DMS53 treated with DMSO at 0.1 percent for 48 hours (cell line): ENCODE measurements around the gene SHROOM3.

Experiments used
- DNase-seq: peaks from one replicate; lab custom pipeline; 2025; ENCODE audit not compliant: unreplicated experiment; lab: John Stamatoyannopoulos, UW

Gene SHROOM3

GRCh38 chr4:76762137-76763130, 327.4 kb downstream of the SHROOM3 start:
- no peak for DNase-seq

GRCh38 chr4:76764251-76764650, 329.2 kb downstream of the SHROOM3 start:
- no peak for DNase-seq

GRCh38 chr4:76765473-76766183, 330.6 kb downstream of the SHROOM3 start:
- no peak for DNase-seq

- DNase-seq: no peak
Measured at GRCh38 chr4:76767983-76768382, 333.0 kb downstream of the SHROOM3 start.

GRCh38 chr4:76772498-76773106, 337.6 kb downstream of the SHROOM3 start:
- DNase-seq: no peak

- no peak for DNase-seq
Measured at GRCh38 chr4:76773766-76774165, 338.7 kb downstream of the SHROOM3 start.

GRCh38 chr4:76779740-76780459, 344.9 kb downstream of the SHROOM3 start:
- no peak for DNase-seq

- DNase-seq: no peak
Measured at GRCh38 chr4:76780781-76781697, 346.0 kb downstream of the SHROOM3 start.

GRCh38 chr4:76781698-76782595, 346.9 kb downstream of the SHROOM3 start:
- DNase-seq: peak; percentile 45

GRCh38 chr4:76782837-76783236, 347.8 kb downstream of the SHROOM3 start:
- no peak for DNase-seq

GRCh38 chr4:76783836-76784235, 348.8 kb downstream of the SHROOM3 start:
- no peak for DNase-seq

- no peak for DNase-seq
Measured at GRCh38 chr4:76784237-76784636, 349.2 kb downstream of the SHROOM3 start.

GRCh38 chr4:76787898-76788297, 352.9 kb downstream of the SHROOM3 start:
- no peak for DNase-seq

- DNase-seq: no peak
Measured at GRCh38 chr4:76790377-76790776, 355.3 kb downstream of the SHROOM3 start.

GRCh38 chr4:76791479-76791878, 356.4 kb downstream of the SHROOM3 start:
- DNase-seq: no peak

GRCh38 chr4:76792418-76792817, 357.4 kb downstream of the SHROOM3 start:
- no peak for DNase-seq

- no peak for DNase-seq
Measured at GRCh38 chr4:76795243-76795642, 360.2 kb downstream of the SHROOM3 start.

- DNase-seq: no peak
Measured at GRCh38 chr4:76799140-76799539, 364.1 kb downstream of the SHROOM3 start.

GRCh38 chr4:76799718-76800117, 364.7 kb downstream of the SHROOM3 start:
- no peak for DNase-seq
